ENCODE measurements around the gene TFF1.

TFF1 gene

DNA sequence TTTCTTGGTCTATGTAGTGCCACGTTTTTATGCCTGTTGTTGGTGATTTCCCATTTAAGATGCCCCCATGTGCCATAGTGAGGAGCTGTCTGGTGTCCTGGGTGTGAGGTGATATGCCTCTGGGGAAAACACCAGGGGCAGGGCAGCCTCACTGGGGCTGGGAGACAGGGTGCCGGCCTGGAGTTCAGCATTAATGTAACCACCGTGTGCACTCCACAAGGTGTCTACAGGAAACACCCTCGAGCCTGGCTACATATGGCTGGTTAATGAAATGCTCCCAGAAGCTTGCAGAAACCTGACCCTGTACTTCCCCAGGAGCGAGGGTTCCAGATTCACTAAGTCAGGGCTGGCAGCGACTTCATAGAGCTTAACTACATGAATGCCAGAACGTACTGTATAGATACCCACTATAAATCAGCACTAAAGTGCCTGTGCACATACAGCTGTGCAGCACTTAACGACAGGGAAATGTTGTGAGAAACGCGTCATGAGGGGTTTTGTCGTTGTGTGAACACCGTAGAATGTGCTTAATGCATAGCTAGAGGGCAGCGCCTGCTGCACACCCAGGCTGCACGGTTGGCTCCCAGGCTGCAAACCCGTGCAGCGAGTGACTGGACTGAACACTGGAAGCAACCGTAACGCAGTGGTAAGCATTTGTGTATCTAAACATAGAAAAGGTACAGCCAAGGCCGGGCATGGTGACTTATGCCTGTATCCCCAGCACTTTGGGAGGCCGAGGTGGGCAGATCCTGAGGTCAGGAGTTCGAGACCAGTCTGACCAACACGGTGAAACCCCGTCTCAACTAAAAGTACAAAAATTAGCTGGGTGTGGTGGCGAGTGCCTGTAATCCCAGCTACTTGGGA, 25.9 kb downstream of the TFF1 start:
- DNase-seq, result no peak

DNA sequence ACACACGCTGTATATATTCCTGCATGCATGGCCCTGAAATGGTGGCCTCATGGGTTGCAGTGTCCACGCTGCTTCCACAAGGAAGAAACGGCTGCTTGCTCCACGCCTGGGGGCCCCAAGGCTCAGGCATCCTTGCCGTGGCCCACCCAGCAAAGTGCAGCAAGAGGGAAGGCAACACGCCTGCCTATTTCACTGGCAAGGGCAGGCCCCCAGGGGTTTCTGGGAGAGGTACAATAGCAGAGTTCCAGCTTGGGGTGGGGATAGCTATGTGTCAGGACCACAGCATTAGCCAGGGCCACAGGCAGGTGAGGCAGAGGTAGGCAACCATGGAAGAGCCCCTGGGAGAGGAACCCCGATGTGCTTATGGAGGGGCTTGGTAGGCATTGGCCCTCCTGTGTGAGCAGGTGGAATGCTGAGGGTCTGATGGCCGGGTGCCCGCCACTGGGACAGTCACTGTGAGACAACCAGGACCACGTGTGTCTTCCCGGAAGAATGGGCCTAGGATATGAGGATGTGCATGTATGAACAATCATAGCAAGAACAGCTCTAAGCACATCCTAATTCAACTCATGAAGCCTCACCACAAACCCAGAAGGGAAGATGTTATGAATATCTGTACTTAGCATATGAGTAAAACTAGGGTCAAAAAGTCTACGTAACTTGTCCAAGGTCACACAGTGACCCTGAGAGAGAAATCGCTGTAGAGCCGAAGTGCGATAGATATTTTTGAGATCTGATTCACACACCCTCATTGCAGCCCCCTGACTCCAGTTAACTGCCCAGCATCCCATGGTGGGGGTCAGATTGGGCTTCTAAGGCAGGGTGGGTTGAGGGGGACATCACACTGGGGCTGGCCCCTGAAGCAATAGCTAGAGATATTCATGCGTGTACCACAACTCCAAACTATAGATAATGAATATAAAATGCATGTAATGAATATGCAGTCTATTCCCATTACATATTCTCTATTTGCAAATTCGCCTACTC, 27.3 kb downstream of the TFF1 start:
- peak; percentile 43 for DNase-seq

DNA sequence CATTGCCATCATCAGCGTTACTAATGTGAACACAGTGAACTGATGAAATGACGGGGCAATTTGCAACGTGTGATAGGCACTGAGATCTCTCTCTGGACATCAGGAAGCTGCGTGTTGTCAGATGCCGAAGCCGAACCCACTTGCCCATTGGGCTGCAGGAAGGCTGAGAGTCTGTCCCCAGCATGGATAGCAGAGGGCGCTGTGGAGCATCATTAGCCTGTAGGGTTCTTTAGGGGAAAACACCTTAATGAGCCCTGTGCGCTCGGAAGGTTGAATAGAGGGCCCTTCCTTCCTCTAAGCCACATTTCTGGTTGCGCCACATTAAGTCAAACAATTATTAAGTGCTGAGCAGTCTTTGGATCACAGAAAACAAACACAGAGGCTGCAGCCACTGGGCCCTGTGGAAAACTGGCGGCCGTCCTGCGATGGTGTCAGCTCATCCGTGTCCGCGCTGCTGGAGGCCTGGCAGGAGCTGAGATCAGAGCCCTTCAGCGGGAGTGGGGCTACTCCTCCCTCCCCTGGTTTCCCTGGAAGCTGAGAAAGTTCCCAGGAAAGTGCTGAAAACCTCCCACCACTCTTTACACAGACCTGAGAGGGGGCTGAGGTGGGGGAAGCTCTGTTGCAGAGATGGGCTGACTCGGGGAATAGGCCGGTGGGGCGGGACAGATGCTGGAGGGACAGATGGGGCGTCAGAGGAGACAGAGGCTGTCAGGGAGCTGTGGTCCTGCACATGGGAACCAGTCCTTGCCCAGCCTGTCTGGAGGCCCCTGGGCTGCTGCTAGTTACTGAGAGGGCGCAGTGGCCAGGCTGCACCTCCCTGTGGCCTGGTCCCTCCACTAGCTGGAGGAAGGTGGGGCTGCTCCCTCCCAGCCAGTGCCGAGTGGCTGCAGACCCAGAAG, 28.3 kb downstream of the TFF1 start:
- DNase-seq, result peak; percentile 93

DNA sequence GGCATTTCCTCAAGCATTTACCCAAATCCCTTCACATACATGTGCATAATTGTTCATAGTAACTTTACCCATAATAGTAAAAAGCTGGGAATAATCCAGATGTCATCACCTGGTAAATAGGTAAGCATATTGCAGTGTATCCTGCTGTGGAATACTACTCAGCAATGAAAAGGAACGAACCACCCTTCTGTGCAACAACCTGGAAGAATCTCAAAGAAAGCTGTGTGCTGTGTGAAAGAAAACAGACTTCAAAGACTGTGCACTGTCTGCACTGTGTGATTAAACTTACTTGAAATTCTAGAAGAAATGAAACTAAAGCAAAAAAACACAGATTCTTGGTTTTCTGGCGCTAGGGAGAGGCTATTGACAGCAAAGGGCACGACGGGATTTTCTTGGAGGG, 29.1 kb downstream of the TFF1 start:
- no peak for DNase-seq

DNA sequence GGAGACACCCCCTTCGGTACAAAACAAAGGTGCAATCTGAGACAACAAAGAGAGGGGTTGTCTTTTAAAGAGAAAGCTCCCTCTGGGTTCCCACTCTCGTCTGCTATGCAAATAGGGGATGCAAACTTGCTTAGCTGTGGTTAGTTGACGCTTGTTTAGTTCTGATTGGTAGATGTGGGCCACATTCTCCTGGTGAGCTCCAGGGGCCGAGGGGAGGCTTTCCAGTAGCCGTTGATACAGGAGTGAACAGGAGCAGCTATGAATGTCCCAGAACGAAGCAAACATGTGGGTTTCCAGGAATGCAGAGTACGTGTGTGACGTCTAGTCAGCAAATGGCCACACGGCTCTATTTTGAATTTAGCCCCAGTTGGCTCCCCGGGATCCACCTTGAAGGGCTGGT, 30.3 kb downstream of the TFF1 start:
- no peak for DNase-seq

DNA sequence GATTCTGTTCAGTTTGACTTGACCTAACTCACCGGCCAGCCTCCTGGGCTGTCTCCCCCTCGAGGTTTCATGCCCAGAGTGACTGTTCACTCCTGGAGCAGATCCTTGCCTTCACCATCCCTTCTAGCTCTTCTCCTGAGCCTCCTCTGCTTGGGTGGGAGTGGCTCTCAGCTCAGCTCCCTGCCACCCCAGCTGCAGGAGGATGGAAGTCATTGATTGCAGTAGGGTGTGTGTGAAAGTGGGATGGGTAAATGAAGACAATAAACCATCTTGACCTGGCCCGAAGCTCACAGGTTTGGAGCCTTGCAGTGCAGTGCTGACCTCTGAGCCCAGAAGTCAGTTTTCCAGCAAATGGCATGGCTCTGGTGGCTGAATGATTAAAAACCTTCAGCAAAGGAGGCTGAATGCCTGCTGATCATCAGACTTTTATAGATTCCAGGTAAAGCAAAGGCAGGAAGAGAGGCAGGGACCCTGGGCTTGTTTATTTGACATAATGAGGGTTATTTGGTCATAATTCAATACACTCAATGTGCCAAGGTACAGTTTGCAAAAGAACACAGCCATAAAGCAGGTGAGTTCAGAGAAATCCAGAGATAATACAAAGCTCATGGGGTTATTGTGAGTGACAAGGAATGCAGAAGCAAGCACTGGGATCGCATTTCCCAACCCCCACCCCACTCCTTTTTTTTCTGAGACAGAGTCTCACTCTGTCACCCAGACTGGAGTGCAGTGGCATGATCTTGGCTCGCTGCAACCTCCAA, 33.6 kb downstream of the TFF1 start:
- no peak for DNase-seq

DNA sequence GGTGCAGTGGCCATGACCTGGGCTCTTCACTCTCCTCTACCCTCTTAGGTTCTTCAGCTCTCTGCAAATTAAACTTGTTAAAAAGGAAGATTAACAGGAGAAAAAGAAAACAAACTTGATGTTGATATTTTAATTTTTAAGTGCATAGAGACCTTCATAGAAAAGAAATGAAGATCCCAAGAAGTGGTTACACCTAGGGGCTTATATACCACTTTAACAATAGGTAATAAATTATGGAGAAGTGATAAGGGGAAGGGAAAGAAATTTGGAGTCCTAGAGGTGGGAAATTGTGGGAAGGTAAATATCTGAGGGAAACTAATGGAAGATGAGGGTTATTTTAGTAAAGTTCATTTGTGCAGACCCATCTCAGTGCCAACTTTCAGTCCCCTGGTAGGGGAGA, 34.7 kb downstream of the TFF1 start:
- DNase-seq, result no peak

DNA sequence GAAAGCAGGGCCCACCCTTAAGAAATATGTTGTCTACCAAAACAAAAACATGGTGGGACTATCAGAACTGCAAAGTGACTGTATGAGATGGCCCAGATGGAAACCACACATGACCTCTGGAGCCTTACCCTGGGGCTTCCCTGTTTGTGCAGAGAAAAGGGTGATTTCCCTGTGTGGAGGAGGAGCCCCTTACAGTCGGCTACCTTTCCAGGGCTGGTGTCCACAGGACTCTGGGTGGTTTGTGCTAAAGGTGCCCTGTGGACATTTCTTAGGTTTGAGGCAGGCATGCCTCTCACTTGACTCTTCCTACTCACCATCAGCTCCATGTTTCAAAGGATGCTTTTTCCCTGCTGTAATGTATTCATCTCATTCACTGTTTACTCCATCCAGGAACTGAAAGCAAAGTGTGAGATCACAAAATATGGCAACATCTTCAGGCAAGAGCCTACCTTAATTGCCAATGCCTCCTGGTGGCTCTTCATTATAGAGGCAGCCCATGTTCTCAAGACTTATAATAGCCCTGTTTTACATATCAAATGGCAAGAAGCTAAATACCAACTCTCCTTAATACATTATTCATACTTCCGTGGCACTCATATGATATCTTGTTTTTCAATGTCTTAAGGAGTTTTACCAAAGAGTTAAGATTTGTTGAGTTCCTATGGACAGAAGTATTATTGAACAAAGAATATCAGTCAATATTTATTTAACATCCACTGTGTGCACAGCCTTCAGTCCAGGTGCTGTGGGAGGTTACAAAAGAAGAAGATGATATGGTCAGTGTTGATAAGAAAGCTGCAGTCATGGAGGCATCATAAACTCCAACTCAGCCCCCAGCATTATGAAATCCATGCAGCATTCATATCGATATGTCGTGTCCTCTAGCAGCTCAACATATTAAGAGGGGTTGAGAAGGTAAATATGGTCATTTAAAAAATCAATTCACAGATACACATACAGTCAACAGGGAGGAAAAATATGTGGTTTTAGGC, 35.7 kb downstream of the TFF1 start:
- DNase-seq, result no peak

DNA sequence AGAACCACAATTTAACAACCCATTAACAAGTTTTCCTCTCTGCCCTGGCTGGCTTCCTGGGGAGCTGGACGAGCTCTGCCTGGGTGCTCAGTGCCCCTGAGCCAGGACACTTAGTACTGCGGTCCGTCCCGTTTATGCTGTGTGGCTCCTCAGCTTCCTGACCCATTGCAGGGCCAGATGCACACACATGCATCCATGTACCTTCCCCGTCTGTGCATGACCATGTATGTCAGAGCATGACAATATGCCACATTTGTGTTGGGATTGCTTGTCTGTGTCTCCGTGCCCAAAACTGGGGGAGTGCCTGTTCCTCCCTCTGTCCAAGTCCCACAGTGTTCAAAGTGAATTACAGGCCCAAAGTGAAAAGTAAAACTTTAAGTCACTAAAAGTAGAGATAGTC, 41.4 kb downstream of the TFF1 start:
- peak; percentile 28 for DNase-seq

DNA sequence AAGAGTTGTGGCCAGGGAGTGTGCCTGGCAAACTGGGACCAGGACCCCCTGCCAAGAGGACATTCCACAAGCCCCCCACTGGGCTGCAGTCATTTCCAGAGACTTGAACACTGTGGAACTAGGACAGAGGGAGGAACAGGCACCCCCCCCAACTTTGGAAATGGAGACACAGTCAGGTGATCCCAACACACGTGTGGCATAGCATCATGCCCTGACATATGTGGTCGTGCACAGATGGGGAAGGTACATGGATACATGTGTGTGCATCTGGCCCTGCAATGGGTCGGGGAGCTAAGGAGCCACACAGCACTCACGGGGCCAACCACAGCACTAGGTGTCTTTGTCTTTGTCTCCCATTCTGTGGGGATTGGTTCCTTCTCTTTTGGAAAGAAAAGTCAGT, 44.5 kb downstream of the TFF1 start:
- DNase-seq, result peak; percentile 45

DNA sequence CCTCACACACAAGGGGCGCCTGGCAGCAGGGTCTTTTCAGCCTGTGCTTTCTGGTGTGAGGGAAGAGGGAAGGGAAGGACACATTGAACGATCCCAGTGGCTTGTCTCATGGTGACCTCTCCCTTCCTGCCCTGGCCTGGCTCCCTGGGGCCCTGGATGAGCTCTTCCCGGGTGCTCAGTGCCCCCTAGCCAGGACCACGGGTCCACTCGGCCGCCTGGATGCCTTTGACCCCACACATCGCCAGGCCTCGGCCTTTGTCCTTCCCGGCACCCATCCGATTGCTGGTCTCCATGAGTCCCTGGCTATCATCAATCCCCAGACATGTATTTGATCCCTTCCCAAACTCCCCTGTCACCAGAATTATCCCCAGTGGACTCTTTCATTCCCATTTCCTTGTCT, 45.1 kb downstream of the TFF1 start:
- DNase-seq, result peak; percentile 44

DNA sequence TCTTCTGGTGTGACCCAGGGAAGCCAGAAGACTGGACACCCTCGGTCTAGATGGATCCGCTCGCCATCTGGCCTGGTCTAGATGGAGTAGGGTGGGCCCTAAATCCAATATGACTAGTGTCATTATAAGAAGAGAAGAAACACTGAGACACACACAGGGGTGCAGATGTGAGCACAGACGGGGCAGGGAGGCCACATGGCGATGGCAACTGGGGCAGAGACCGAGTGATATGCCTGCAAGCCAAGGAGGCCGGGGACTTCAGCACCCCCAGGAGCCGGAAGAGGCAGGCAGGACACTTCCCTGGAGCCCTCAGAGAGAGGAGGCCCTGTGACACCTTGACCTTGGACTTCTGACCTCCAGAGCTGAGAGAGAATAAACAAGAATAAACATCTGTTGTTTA, 45.5 kb downstream of the TFF1 start:
- DNase-seq, result peak; percentile 31

DNA sequence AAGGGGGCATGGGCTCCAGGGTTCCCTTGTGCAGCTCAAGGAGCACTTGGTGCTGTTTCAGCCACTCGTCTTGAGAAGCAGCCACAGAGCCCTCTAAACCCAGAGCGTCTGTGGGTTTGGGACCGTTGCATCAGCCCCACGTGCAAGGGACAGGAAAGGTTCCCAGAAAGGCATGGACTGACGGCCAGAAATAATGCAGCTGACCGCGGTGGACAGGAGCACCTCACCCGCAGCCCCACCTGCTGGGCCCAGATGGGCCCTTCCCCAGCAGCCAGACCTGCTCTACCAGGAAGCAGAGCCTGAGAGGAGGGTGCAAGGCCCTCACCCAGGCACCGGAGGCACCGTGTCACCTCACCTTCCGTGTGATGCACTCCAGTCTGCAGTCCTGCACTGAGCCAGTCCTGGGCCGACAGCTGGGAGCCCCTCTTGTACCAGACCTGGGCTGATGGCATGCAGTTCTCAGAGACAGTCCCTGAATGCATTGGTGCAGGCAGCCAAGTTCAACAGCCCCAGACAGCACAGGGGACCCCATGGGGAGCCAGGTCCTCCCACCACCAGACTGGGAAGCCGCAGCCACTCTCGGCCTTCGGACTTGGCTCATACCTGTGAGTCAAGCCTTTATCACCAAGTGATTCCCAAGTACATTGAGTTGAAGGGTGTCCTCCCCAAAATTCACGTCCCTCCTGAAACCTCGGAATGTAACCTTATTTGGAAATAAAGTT, 46.3 kb downstream of the TFF1 start:
- peak; percentile 60 for DNase-seq

DNA sequence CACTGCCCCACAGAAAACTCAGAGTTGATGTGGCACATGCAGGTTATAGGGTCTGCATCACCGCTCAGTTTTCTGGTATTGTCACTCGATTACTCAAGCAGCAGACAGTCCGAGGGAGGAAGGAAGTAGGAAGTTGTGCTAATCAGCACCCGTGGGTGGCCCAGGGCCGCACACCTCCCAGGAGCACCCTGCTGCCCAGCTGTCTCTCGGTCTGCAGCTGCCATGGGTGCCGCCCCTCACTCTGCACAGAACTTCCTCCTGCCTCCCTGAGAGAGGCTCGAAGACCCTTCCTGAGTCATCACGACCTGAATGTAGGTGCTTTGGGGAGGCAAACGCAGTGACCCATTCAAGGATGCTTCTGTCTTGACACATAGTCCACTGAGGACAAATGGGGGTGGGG, 47.0 kb downstream of the TFF1 start:
- peak; percentile 57 for DNase-seq

DNA sequence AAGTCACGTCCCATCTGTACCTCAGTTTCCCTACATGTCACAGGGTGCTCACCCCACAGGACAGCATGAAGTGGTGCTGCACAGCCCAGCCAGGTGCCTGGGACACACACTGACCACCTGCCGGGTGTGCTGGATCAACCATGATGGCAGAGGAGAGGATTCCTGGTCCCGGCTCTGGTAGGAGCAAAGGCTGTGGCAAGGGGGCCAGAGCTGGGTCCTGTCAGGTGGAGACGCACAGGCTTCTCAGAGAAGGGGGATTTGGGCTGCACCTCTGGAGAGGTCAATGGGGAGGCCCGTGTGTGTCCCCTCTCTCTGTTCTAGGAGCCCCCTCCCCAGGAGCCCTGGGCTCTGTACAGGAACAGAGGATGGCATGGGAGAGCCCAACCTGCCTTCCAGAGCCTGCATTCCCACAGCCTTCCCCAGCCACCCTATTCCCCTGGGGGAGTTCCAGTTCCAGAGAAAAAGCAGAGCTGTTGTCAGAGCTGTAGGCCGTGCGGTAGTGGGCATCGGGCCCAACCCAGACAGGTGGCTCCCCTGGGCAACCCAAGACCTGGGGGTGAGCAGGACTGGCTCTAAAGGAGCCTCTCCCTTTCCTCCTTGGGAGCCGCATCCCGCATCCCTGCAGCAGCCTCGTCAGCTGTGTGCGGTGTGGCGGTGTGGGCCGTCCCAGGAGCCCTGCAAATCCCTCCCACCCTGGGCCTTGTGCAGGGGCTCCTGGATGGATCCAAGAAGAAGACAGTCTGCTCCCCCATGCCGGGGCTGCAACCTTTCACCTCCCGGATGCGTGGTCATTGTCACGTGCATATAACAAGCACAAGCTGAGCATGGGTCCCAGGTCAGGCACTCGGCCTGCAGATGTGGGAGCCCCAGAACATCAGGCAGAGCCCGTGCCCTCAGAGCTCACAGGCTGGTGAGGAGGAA, 48.2 kb downstream of the TFF1 start:
- peak; percentile 62 for DNase-seq

DNA sequence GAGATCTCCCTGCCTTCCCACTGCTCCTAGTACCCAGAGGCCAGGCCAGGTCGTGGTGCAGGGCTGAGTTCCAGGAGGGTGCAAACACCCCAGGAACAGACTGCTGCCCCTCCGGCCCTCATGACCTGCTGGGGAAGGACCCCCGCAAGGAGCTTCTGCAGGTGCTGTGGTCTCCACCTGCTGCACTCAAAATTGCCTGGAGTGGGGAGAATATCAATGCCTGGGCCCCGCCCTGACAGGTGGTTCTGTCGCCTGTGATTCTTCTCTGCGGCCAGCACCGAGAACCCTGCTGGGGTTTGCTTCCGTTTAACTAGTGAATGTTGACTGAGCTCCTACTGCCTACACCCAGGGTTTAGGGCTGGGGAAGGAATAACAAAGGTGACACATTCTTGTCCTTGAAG, 49.0 kb downstream of the TFF1 start:
- peak; percentile 46 for DNase-seq

DNA sequence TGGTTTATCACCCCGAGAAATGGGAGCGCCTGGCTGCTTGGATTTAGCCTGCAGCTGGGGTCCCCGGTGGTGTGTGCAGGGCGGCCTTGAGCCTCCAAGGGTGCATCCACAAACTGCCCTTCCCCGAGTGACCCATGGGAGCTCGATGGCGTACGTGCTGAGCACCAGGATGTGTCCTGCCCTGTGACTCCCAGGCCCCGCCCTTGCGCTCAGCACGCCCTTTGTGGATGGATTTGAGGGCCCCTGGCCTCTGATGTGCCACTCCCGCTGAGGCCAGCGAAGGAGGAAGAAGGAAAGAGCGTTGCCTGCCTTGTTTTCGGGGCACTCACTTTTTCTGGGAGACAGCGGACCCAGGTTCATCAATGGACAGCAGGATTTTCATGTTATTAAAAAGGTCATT, 49.4 kb downstream of the TFF1 start:
- peak; percentile 39 for DNase-seq

DNA sequence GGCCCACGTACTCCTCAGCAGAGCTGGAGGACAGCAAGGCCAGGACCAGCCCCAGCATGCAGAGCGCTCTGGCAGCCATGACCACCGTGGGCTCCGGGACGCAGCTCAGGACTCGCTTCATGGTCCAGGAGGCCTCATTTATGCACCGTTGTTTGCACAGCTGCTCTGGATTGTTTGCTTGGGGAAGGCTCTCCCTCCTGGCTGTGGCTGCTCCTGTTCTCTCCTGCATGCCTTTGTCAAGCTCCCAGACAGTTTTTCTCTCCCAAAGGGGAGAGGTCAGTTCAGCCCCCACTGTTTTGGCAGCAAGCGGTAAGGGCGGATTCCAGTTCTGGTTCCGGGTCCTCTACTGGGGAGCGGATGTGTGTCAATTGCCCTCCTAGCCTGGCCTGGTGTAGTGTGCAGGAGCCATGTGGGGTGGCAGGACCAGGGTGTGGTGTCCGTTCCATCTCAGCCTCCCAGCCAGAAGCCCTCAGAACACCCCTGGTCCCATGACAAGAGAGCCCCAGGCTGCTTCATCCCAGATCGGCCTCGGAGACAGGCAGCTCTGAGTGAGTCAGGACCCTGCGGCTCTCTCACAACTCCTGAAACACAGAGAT, 50.9 kb downstream of the TFF1 start, which contains the start of gene TFF3:
TSS of gene TFF3 (minus strand) at position 114 of the 596 bp plus-strand sequence. CDS start at position 79, 35 bp downstream.
- DNase-seq, result peak; percentile 31

Measured in activated effector memory CD4-positive, alpha-beta T cell treated with anti-CD3 and anti-CD28 coated beads, Interleukin-2, amount 50 U/mL, for 16 hours (primary cell).